Activated CD4-positive, alpha-beta T cell treated with anti-CD3 and anti-CD28 coated beads for 4 hours (primary cell): ENCODE measurements around the gene RAB11FIP4.
"Not testable (repeated sequence)": the region's sequence is repeated elsewhere in the genome, so short reads cannot be mapped to it uniquely, and the experiment has no call there.

Experiments used
- DNase-seq, 2 donors: peaks; one replicate each; pipeline ENCODE4 v3.0.0-alpha.2; 2020

Gene RAB11FIP4

GRCh38 chr17:31391496-31391949 lies at the start of gene RAB11FIP4:
Gene RAB11FIP4, plus strand, starts transcription at chr17:31391675. Its CDS starts 178 bp downstream, at chr17:31391853.
- DNase-seq, result no peak

GRCh38 chr17:31345191-31345747 lies 46.2 kb upstream of the RAB11FIP4 start:
- DNase-seq, result not testable (repeated sequence)

DNA sequence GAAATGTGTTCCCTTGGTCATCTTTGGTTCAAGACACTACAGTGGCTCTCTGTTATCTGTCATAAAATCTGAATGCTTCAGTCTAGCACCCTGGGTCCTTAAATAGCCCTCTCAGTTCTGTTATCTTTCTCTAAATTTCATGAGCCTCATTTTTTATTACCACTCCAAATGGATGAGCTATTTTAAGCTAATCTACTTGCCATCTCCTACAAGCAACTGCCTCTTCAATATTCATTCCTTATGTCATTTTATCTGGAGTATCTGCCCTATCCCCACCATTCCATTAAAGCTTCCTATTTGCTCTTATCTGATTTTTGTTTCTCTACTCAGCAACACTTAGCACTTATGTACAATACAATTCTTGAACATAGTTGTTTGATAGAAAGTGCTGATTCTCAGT lies 42.0 kb upstream of the RAB11FIP4 start:
- no peak for DNase-seq

GRCh38 chr17:31355935-31356334 lies 35.5 kb upstream of the RAB11FIP4 start:
- no peak for DNase-seq

- no peak for DNase-seq
Measured at GRCh38 chr17:31357091-31357490, 34.4 kb upstream of the RAB11FIP4 start.

- DNase-seq, result no peak
Measured at GRCh38 chr17:31357839-31358394, 33.6 kb upstream of the RAB11FIP4 start.

DNA sequence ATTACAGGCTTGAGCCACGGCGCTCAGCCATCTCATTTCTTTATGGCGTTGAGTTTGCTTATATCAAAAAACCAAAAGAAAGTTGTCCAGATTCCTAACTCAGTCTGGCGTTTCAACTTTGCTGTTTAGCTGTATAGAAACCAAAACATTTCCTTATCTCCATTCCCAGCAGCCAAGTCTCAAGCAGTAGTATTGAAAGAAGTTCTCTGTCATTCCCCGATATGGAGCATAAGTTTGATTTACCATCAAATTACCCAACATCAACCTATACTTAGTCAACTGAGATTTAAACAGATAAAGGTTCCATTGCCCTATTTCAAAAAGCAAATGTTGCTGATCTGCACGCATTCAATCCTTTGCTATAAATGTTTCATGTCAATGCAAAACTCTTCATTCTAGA lies 27.5 kb upstream of the RAB11FIP4 start:
- no peak for DNase-seq

DNA sequence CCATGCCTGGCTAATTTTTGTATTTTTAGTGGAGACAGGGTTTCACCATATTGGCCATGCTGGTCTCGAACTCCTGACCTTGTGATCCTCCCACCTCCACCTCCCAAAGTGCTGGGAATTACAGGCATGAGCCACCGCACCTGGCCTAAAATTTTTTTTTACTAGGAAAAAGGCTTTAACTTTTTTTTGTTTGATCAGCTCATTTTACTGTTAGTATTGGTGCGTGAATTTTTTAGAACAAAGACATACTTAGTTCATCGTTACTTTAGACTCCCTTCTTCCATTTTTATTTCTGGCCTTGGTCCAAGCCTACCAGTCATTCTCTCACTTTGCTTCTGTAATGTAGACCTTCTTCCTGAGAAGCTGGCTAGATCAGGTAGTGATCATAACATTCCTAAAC lies 25.4 kb upstream of the RAB11FIP4 start:
- DNase-seq, result no peak

DNA sequence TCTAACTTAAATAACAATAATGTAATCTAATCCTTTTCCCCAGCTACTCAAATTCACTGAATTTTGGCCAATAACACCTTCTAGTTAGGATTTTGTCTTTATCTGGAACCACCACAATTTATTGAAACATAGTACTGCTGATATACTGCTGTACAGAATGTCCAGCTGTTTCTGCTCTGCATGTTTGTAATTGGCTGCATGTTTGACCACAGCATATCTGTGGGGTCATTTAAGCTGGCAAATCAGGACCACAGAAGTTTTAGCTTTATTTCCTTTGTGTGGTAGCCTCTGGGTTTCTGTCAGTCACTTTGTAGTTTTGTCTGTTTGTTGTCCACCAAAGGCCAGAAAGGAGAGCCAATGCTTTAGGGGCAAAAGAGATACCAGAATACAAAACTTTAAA lies 22.2 kb upstream of the RAB11FIP4 start:
- no peak for DNase-seq

- no peak for DNase-seq
Measured at GRCh38 chr17:31371511-31372097, 19.9 kb upstream of the RAB11FIP4 start.

- peak in 1 of 2 donors; percentile 47 for DNase-seq
Measured at GRCh38 chr17:31373150-31374093, 18.1 kb upstream of the RAB11FIP4 start.

- DNase-seq, result no peak
Measured at GRCh38 chr17:31374094-31374447, 17.4 kb upstream of the RAB11FIP4 start.

DNA sequence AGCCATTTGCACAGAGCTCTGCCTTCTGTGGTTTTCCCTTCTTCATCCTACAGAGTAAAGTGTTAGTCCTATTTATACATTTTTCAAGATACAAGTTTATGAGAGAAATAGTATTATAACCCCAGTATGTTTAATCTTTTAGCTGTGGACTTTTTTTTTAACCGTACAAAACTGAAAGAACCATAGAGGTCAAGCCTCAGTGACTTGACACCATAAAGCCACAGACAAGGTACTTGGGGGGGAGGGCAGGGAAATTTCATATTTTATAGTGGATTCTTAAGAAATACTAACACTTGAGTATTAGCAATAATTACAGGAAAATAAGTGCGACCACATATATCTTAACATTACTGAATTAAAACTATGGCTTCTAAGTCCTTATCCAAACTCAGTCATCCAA lies 17.0 kb upstream of the RAB11FIP4 start:
- no peak for DNase-seq

DNA sequence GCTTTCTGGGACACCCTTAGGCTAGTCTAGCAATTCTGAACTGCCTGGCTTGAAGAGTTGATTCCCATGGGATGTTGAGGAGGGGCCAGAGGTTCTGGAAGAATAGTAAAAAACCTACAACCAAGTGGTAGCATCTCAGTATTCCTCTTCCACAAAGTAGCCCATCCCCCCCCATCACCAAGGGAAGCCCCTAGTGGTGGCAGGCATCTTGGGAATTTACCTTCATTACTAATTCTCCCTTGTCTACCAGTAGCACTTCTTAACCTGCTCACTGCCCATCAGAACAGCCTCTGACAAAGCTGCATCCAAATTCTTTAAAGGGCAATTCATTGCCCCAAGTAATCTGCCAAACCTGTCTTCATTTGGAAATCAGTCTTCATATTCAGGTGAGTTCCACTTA lies 12.8 kb upstream of the RAB11FIP4 start:
- no peak for DNase-seq

- no peak for DNase-seq
Measured at GRCh38 chr17:31379597-31380205, 11.8 kb upstream of the RAB11FIP4 start.

- DNase-seq, result no peak
Measured at GRCh38 chr17:31381165-31381668, 10.3 kb upstream of the RAB11FIP4 start.

DNA sequence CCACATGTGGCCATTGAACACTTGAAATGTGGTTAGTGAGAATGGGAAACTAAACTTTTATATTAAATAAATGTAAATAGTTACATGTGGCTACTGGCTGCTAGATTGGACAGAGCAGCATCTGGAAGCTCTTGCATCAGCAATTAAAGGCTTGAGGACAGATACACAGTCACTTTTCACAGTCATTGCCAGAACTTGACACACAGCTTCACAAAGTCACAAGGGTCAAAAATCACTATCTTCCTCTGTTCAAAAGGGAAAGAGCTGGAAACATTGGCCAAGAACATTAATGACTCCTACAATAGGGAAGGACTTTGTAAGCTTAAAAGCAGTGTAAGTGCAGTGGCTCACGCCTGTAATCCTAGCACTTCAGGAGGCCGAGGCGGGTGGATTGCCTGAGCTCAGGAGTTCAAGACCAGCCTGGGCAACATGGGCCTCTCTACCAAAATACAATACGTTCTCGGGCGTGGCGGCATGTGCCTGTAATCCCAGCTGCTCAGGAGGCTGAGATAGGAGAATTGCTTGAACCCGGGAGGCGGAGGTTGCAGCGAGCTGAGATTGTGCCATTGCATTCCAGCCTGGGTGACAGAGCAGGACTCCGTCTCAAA lies 8.7 kb upstream of the RAB11FIP4 start:
- not testable (repeated sequence) for DNase-seq

- not testable (repeated sequence) for DNase-seq
Measured at GRCh38 chr17:31383488-31383887, 8.0 kb upstream of the RAB11FIP4 start.

GRCh38 chr17:31385428-31386285 lies 5.8 kb upstream of the RAB11FIP4 start:
- DNase-seq, result no peak

DNA sequence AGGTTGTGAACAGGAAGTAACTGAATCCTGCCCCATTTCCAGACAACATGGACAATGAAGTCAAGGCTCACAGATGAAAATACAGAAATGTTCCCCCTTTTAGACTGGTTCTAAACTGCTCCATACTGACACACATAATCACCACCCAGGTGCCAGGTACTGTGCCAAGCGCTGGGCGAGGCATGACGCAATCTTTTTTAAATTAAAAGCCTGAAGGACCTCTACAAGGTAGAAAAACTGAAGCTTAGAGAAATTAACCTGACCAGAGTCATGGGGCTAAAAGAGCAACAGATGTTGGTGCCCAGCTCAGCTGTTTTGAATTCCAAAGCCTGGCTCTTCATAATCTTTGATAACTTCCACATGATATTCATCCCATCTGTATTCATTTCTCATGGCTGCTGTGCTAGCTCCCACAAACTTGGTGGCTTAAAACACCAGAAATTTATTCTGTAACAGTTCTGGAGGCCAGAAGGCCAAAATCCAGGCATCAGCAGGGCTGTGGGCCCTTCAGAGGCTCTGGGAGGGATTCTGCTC lies 4.9 kb upstream of the RAB11FIP4 start:
- DNase-seq, result no peak

DNA sequence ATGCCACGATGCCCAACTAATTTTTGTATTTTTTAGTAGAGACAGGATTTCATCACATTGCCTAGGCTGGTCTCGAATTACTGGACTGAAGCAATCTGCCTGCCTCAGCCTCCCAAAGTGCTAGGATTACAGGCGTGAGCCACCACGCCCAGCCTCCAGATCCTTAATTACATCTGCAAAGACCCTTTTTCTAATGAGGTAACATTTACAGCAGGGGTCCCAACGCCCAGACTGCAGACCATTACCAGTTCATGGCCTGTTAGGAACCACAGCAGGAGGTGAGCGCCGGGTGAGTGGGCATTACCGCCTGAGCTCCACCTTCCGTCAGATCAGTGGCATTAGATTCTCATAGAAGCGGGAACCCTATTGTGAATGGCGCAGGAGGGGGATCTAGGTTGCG lies 4.0 kb upstream of the RAB11FIP4 start:
- no peak for DNase-seq
